Suprapubic skin (tissue), 3 donors: Measurements from ENCODE around the gene NTSR1.

Experiments
- CTCF ChIP-seq, 2 donors: fragments of 200-600 bp in 1 of 2; fragments of 450-650 bp in 1 of 2; sonication (generic) in 1 of 2; IDR thresholded peaks; one replicate each; pipeline ENCODE4 v1.5.1; 2016 to 2019; ENCODE audit warnings: antibody characterized with exemption in 2 of 2, mild to moderate bottlenecking in 1 of 2, moderate library complexity in 1 of 2
- EP300 ChIP-seq: sonication (generic); formaldehyde crosslinking; IDR thresholded peaks from one replicate; pipeline ENCODE4 v1.6.1; 2017; ENCODE audit warnings: antibody characterized with exemption
- POLR2A ChIP-seq, 2 donors: fragments of 450-650 bp; IDR thresholded peaks; one replicate each; pipeline ENCODE4 v1.6.1; 2017; ENCODE audit warnings: antibody characterized with exemption in 2 of 2, mild to moderate bottlenecking in 2 of 2, moderate library complexity in 2 of 2

- TF ChIP-seq CTCF (IDR thresholded peaks at IDR 0.05) = no peak
- TF ChIP-seq EP300 = no peak
- no peak for TF ChIP-seq POLR2A (IDR thresholded peaks at IDR 0.05)
Observed at GRCh38 chr20:62678553-62678952, 30.1 kb upstream of the NTSR1 start.
